HEK293 (cell line): ENCODE data around the gene UTP14A.

Source experiments
- AEBP2 ChIP-seq: fragments of 450-650 bp; formaldehyde crosslinking; IDR thresholded peaks from 2 replicates; pipeline ENCODE4 v1.5.1; 2016; ENCODE audit warnings: missing biosample characterization, missing genetic modification characterization, borderline replicate concordance
- GLI4 ChIP-seq: fragments of 450-650 bp; formaldehyde crosslinking; IDR thresholded peaks from 2 replicates; pipeline ENCODE4 v1.5.1; 2016; ENCODE audit warnings: missing biosample characterization, missing genetic modification characterization
- PATZ1 ChIP-seq: fragments of 450-650 bp; formaldehyde crosslinking; IDR thresholded peaks from 2 replicates; pipeline ENCODE4 v1.5.1; 2016; ENCODE audit warnings: missing biosample characterization, missing genetic modification characterization
- SALL2 ChIP-seq: fragments of 450-650 bp; formaldehyde crosslinking; IDR thresholded peaks from 2 replicates; pipeline ENCODE4 v1.5.0; 2017; ENCODE audit warnings: missing biosample characterization, mild to moderate bottlenecking, missing genetic modification characterization, borderline replicate concordance
- SCRT2 ChIP-seq: fragments of 450-650 bp; formaldehyde crosslinking; IDR thresholded peaks from 2 replicates; pipeline ENCODE4 v1.5.1; 2016; ENCODE audit warnings: missing biosample characterization, missing genetic modification characterization
- WT1 ChIP-seq: fragments of 450-650 bp; formaldehyde crosslinking; IDR thresholded peaks from 2 replicates; pipeline ENCODE4 v1.5.1; 2016; ENCODE audit warnings: missing biosample characterization, missing genetic modification characterization
- ZBTB20 ChIP-seq: fragments of 450-650 bp; formaldehyde crosslinking; IDR thresholded peaks from 2 replicates; pipeline ENCODE4 v1.5.1; 2016; ENCODE audit warnings: missing biosample characterization, missing genetic modification characterization
- ZBTB48 ChIP-seq: fragments of 450-650 bp; formaldehyde crosslinking; IDR thresholded peaks from 2 replicates; pipeline ENCODE4 v1.5.1; 2016; ENCODE audit warnings: missing biosample characterization, missing genetic modification characterization
- ZBTB8A ChIP-seq: fragments of 450-650 bp; formaldehyde crosslinking; IDR thresholded peaks from 2 replicates; pipeline ENCODE4 v1.5.1; 2016; ENCODE audit warnings: missing biosample characterization, missing genetic modification characterization
- ZNF2 ChIP-seq: fragments of 450-650 bp; formaldehyde crosslinking; IDR thresholded peaks from 2 replicates; pipeline ENCODE4 v1.5.1; 2016; ENCODE audit warnings: missing biosample characterization, missing genetic modification characterization
- ZNF223 ChIP-seq: fragments of 450-650 bp; formaldehyde crosslinking; IDR thresholded peaks from 2 replicates; pipeline ENCODE4 v1.5.1; 2016; ENCODE audit warnings: missing biosample characterization, missing genetic modification characterization
- ZNF366 ChIP-seq: fragments of 450-650 bp; formaldehyde crosslinking; conservative IDR thresholded peaks from 2 replicates; pipeline ENCODE4 v1.5.1; 2016; ENCODE audit warnings: missing biosample characterization, missing genetic modification characterization
- ZNF426 ChIP-seq: fragments of 450-650 bp; formaldehyde crosslinking; IDR thresholded peaks from 2 replicates; pipeline ENCODE4 v1.5.1; 2017; ENCODE audit warnings: missing biosample characterization, missing genetic modification characterization, mild to moderate bottlenecking, inconsistent platforms, moderate library complexity
- ZNF571 ChIP-seq: fragments of 450-650 bp; formaldehyde crosslinking; IDR thresholded peaks from 2 replicates; pipeline ENCODE4 v1.5.0; 2017; ENCODE audit warnings: missing biosample characterization, missing genetic modification characterization
- ZNF623 ChIP-seq: fragments of 450-650 bp; formaldehyde crosslinking; IDR thresholded peaks from 2 replicates; pipeline ENCODE4 v1.5.1; 2016; ENCODE audit warnings: missing biosample characterization, missing genetic modification characterization
- ZNF670 ChIP-seq: fragments of 450-650 bp; formaldehyde crosslinking; IDR thresholded peaks from 2 replicates; pipeline ENCODE4 v1.5.1; 2016; ENCODE audit warnings: missing biosample characterization, missing genetic modification characterization, low read depth
- ZSCAN18 ChIP-seq: fragments of 450-650 bp; formaldehyde crosslinking; IDR thresholded peaks from 2 replicates; pipeline ENCODE4 v1.5.1; 2016; ENCODE audit warnings: missing biosample characterization, missing genetic modification characterization
- TF ChIP-seq, protein P1 (sequence below): fragments of 450-650 bp; formaldehyde crosslinking; IDR thresholded peaks from 2 replicates; pipeline ENCODE4 v1.5.1; 2016; ENCODE audit warnings: missing biosample characterization, missing genetic modification characterization
- TF ChIP-seq, protein P2 (sequence below): fragments of 450-650 bp; IDR thresholded peaks from 2 replicates; pipeline ENCODE4 v1.5.1; 2018; ENCODE audit warnings: missing biosample characterization, mild to moderate bottlenecking, missing genetic modification characterization
- TF ChIP-seq, protein P3 (sequence below): fragments of 450-650 bp; formaldehyde crosslinking; IDR thresholded peaks from 2 replicates; pipeline ENCODE4 v1.5.1; 2016; ENCODE audit warnings: missing biosample characterization, missing genetic modification characterization
- TF ChIP-seq, protein P4 (sequence below): fragments of 450-650 bp; formaldehyde crosslinking; IDR thresholded peaks from 2 replicates; pipeline ENCODE4 v1.5.0; 2017; ENCODE audit warnings: missing biosample characterization, missing genetic modification characterization, borderline replicate concordance

UTP14A gene

GRCh38 chrX:129957241-129958082 lies 51.5 kb downstream of the UTP14A start (continued):
- TF ChIP-seq AEBP2 (tag by site-specific recombination), result no peak
- TF ChIP-seq, protein P1, sequence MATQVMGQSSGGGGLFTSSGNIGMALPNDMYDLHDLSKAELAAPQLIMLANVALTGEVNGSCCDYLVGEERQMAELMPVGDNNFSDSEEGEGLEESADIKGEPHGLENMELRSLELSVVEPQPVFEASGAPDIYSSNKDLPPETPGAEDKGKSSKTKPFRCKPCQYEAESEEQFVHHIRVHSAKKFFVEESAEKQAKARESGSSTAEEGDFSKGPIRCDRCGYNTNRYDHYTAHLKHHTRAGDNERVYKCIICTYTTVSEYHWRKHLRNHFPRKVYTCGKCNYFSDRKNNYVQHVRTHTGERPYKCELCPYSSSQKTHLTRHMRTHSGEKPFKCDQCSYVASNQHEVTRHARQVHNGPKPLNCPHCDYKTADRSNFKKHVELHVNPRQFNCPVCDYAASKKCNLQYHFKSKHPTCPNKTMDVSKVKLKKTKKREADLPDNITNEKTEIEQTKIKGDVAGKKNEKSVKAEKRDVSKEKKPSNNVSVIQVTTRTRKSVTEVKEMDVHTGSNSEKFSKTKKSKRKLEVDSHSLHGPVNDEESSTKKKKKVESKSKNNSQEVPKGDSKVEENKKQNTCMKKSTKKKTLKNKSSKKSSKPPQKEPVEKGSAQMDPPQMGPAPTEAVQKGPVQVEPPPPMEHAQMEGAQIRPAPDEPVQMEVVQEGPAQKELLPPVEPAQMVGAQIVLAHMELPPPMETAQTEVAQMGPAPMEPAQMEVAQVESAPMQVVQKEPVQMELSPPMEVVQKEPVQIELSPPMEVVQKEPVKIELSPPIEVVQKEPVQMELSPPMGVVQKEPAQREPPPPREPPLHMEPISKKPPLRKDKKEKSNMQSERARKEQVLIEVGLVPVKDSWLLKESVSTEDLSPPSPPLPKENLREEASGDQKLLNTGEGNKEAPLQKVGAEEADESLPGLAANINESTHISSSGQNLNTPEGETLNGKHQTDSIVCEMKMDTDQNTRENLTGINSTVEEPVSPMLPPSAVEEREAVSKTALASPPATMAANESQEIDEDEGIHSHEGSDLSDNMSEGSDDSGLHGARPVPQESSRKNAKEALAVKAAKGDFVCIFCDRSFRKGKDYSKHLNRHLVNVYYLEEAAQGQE (tag by site-specific recombination), result no peak
- TF ChIP-seq ZNF571 (tag by site-specific recombination), result no peak
- TF ChIP-seq ZNF623 (tag by site-specific recombination), result no peak
- no peak for TF ChIP-seq SALL2 (tag by site-specific recombination)
- TF ChIP-seq ZNF426 (tag by site-specific recombination), result no peak
- TF ChIP-seq, protein P2, sequence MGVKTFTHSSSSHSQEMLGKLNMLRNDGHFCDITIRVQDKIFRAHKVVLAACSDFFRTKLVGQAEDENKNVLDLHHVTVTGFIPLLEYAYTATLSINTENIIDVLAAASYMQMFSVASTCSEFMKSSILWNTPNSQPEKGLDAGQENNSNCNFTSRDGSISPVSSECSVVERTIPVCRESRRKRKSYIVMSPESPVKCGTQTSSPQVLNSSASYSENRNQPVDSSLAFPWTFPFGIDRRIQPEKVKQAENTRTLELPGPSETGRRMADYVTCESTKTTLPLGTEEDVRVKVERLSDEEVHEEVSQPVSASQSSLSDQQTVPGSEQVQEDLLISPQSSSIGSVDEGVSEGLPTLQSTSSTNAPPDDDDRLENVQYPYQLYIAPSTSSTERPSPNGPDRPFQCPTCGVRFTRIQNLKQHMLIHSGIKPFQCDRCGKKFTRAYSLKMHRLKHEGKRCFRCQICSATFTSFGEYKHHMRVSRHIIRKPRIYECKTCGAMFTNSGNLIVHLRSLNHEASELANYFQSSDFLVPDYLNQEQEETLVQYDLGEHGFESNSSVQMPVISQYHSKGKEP, result no peak
- TF ChIP-seq ZBTB20, result peak; percentile 82
- TF ChIP-seq PATZ1 (tag by site-specific recombination), result peak; percentile 40; the same call in 1 of the 2 replicates
- TF ChIP-seq ZBTB8A (tag by site-specific recombination), result 0 out of 2 replicates have a peak, but pooled peaks have one; percentile 19
- TF ChIP-seq ZNF366 (tag by site-specific recombination), result peak; percentile 49; the same call in 1 of the 2 replicates
- no peak for TF ChIP-seq ZNF670
- TF ChIP-seq GLI4 (tag by site-specific recombination), result no peak
- no peak for TF ChIP-seq SCRT2 (tag by site-specific recombination)
- peak; percentile 36; the same call in 1 of the 2 replicates for TF ChIP-seq WT1
- no peak; the same call in 1 of the 2 replicates for TF ChIP-seq ZNF2 (tag by site-specific recombination)
- no peak for TF ChIP-seq ZSCAN18 (tag by site-specific recombination)
- TF ChIP-seq, protein P3, sequence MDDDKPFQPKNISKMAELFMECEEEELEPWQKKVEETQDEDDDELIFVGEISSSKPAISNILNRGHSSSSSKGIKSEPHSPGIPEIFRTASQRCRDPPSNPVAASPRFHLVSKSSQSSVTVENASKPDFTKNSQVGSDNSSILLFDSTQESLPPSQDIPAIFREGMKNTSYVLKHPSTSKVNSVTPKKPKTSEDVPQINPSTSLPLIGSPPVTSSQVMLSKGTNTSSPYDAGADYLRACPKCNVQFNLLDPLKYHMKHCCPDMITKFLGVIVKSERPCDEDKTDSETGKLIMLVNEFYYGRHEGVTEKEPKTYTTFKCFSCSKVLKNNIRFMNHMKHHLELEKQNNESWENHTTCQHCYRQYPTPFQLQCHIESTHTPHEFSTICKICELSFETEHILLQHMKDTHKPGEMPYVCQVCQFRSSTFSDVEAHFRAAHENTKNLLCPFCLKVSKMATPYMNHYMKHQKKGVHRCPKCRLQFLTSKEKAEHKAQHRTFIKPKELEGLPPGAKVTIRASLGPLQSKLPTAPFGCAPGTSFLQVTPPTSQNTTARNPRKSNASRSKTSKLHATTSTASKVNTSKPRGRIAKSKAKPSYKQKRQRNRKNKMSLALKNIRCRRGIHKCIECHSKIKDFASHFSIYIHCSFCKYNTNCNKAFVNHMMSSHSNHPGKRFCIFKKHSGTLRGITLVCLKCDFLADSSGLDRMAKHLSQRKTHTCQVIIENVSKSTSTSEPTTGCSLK (tag by site-specific recombination), result no peak
- peak; percentile 78 for TF ChIP-seq ZBTB48
- TF ChIP-seq ZNF223 (tag by site-specific recombination), result no peak
- TF ChIP-seq, protein P4, sequence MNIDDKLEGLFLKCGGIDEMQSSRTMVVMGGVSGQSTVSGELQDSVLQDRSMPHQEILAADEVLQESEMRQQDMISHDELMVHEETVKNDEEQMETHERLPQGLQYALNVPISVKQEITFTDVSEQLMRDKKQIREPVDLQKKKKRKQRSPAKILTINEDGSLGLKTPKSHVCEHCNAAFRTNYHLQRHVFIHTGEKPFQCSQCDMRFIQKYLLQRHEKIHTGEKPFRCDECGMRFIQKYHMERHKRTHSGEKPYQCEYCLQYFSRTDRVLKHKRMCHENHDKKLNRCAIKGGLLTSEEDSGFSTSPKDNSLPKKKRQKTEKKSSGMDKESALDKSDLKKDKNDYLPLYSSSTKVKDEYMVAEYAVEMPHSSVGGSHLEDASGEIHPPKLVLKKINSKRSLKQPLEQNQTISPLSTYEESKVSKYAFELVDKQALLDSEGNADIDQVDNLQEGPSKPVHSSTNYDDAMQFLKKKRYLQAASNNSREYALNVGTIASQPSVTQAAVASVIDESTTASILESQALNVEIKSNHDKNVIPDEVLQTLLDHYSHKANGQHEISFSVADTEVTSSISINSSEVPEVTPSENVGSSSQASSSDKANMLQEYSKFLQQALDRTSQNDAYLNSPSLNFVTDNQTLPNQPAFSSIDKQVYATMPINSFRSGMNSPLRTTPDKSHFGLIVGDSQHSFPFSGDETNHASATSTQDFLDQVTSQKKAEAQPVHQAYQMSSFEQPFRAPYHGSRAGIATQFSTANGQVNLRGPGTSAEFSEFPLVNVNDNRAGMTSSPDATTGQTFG, result no peak
